Kidney epithelial cell (primary cell): Measurements from ENCODE around the gene MED16. TPM values are rescaled to one million over a fixed set of nuclear protein-coding genes. Genes with fewer than 3 reads are reported as not detected.

Source experiments
- DNase-seq: peaks from one replicate; pipeline ENCODE4 v3.0.0-alpha.2; 2010; ENCODE audit warnings: low read depth
- H3K27me3 ChIP-seq: 2 replicates; pipeline ENCODE4 v1.6.0; 2011; ENCODE audit warnings: low read length; ENCODE audit not compliant: control insufficient read depth, insufficient read depth
- H3K36me3 ChIP-seq: 2 replicates; pipeline ENCODE4 v1.5.1; 2011; ENCODE audit warnings: low read length; ENCODE audit not compliant: control insufficient read depth, insufficient read depth
- H3K4me3 ChIP-seq: 2 replicates; pipeline ENCODE4 v1.5.1; 2011; ENCODE audit warnings: low read depth, mild to moderate bottlenecking, control low read depth, low read length
- total RNA-seq: library from RNA; depleted of rRNA; stranded (reverse); fragments of >200 nt; gene quantifications from 2 replicates; pipeline ENCODE4 v1.2.3, GENCODE V29; 2015
- TF ChIP-seq, protein P1 (sequence below): IDR thresholded peaks from 2 replicates; pipeline ENCODE4 v1.5.1; 2011; ENCODE audit warnings: mild to moderate bottlenecking, moderate library complexity, low read length, control low read depth, inconsistent platforms; ENCODE audit not compliant: insufficient read depth, poor library complexity, severe bottlenecking

The MED16 gene
- total RNA-seq, 1 donor from 2014 or later: 40.1 TPM

DNA sequence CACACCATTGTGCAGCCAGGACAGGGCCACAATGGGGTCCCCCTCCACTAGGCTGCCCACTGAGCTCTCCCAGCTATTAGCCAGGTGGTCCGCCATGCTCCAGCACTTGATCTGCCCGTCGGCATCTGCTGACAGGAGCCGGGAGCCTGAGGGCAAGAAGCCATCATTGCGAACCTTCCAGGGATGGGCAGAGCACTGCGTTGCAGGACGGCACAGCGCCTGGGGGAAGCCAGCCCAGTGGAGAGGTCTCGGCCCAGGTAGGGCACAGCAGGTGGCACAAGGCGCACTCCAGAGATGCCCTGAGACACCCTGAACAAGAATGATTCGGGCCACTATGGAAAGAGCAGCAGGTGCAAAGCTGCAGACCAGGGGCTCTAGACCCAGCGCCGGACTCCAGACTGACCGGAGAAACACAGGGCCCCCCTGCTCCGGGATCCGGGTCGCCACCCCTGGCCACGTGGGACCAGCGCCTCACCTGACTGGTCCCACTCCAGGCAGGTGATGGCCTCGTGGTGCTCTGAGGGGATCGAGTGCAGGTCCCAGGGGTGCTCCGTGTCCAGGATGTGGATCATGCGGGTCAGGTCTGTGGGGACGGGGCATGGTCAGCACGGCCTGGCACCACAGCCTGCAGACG lies 3.2 kb downstream of the MED16 start:
- TF ChIP-seq, protein P1, sequence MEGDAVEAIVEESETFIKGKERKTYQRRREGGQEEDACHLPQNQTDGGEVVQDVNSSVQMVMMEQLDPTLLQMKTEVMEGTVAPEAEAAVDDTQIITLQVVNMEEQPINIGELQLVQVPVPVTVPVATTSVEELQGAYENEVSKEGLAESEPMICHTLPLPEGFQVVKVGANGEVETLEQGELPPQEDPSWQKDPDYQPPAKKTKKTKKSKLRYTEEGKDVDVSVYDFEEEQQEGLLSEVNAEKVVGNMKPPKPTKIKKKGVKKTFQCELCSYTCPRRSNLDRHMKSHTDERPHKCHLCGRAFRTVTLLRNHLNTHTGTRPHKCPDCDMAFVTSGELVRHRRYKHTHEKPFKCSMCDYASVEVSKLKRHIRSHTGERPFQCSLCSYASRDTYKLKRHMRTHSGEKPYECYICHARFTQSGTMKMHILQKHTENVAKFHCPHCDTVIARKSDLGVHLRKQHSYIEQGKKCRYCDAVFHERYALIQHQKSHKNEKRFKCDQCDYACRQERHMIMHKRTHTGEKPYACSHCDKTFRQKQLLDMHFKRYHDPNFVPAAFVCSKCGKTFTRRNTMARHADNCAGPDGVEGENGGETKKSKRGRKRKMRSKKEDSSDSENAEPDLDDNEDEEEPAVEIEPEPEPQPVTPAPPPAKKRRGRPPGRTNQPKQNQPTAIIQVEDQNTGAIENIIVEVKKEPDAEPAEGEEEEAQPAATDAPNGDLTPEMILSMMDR: no peak
- no peak overlapping the region for H3K4me3 ChIP-seq
- no peak for DNase-seq
- no peaks in the 10 kb centered on the region for H3K27me3 ChIP-seq
- H3K36me3 ChIP-seq: no peaks in the 10 kb centered on the region

DNA sequence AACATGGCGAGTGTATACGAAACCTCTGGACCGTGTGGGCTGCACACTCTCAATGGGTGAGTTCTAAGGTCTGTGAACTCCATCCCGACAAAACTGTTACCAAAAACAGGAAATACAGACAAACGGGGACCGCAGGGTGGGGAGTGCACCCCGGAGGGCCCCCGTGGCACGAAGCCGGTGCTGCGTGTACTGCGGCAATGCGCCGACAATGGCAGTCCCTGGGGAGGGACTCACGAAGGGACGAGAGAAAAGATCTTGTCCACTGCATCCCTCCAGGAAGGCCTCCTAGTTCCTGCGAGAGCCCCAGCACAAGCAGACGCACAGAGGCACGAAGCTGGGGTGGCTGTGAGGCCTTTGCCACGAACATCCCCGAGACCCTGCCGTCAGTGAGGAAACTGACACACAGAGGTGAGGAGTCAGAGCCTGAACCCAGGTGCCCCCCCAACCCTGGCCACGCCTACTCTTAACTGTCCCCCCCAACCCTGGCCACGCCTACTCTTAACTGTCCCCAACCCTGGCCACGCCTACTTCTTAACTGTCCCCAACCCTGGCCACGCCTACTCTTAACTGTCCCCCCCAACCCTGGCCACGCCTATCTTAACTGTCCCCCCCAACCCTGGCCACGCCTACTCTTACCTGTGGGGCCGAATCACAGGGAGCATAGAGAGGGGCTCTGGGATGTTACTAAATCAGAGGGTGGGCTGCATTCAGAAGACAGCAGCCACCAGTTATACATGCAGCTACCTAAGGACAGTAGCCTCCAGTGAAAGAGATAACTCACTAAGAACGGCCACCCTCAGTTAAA lies 4.2 kb downstream of the MED16 start:
- H3K36me3 ChIP-seq: no peaks in the 10 kb centered on the region
- TF ChIP-seq, protein P1: no peak

GRCh38 chr19:887599-887998 lies 5.4 kb downstream of the MED16 start:
- no peaks in the 10 kb centered on the region for H3K27me3 ChIP-seq

More for the DNA sequence above, 4.2 kb downstream of the MED16 start:
- Histone ChIP-seq H3K27me3 (no peaks in the 10 kb centered on the region), H3K4me3 (no peak overlapping the region)
- no peak for DNase-seq

GRCh38 chr19:887072-887471 lies 5.9 kb downstream of the MED16 start:
- Histone ChIP-seq H3K4me3 (no peak overlapping the region), H3K27me3 (no peaks in the 10 kb centered on the region), H3K36me3 (no peaks in the 10 kb centered on the region)
- TF ChIP-seq, protein P1: no peak
- no peak for DNase-seq

More at GRCh38 chr19:887599-887998, 5.4 kb downstream of the MED16 start:
- no peaks in the 10 kb centered on the region for H3K36me3 ChIP-seq
- H3K4me3 ChIP-seq: no peak overlapping the region
- DNase-seq: no peak
- TF ChIP-seq, protein P1: no peak

DNA sequence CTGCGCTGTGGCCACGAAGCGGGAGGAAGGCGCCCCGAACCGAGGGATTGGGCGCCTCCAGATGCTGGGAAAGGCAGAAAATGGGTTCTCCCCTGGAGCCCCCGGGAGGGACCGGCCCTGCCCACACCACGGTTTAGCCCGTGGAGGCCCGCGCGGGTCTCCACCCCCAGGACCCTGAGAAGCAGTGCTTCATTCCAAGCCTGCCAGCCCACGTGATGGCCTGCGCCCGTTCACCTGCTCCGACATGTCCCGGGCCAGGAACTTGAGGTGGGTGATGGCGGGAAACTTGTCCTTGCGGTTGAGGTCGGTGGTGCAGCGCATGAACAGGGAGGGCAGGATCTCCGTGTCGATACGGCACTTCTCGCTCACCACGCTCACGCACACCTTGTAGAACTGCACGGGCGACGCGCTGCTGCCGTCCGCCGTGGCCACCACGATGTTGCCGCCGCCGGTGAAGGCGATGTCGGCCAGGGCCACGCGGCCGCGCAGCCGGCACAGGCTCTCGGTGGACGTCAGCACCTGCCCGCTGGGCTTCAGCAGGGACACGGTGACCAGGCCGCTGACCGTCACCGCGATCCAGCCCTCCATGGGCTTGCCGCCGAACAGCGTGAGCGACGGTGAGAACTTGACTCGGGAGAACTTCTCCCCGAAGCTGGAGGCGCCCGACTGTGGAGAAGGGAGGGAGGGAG lies 7.3 kb downstream of the MED16 start:
- H3K36me3 ChIP-seq: no peaks in the 10 kb centered on the region
- H3K27me3 ChIP-seq: no peaks in the 10 kb centered on the region
- H3K4me3 ChIP-seq: no peak overlapping the region
- no peak for DNase-seq
- TF ChIP-seq, protein P1: no peak
